Hepatocyte (in vitro differentiated cells): ENCODE results near the gene ASXL3. TPM values are rescaled to one million over a fixed set of nuclear protein-coding genes. Genes with fewer than 3 reads are reported as not detected.

Source experiments
- DNase-seq: peaks from one replicate; pipeline ENCODE4 v3.0.0-alpha.2; 2016; ENCODE audit warnings: low spot score
- H2AFZ ChIP-seq: fragments of 200-600 bp; sonication (generic); 2 replicates; pipeline ENCODE4 v1.6.0; 2016; ENCODE audit warnings: antibody characterized with exemption, mild to moderate bottlenecking
- H3K27ac ChIP-seq: fragments of 200-600 bp; sonication (generic); 2 replicates; pipeline ENCODE4 v1.5.1; 2016; ENCODE audit warnings: mild to moderate bottlenecking
- H3K27me3 ChIP-seq: fragments of 200-600 bp; sonication (generic); 2 replicates; pipeline ENCODE4 v1.6.1; 2016
- H3K36me3 ChIP-seq: fragments of 200-600 bp; sonication (generic); replicated peaks from 2 replicates; pipeline ENCODE4 v1.5.1; 2016; ENCODE audit warnings: low read depth; ENCODE audit not compliant: insufficient read depth
- H3K4me1 ChIP-seq: fragments of 200-600 bp; sonication (generic); 2 replicates; pipeline ENCODE4 v1.5.1; 2016; ENCODE audit warnings: mild to moderate bottlenecking, moderate library complexity; ENCODE audit not compliant: insufficient read depth
- H3K4me2 ChIP-seq: fragments of 200-600 bp; sonication (generic); 2 replicates; pipeline ENCODE4 v1.6.0; 2016
- H3K4me3 ChIP-seq: fragments of 200-600 bp; sonication (generic); 2 replicates; pipeline ENCODE4 v1.5.1; 2016; ENCODE audit warnings: mild to moderate bottlenecking
- H3K79me2 ChIP-seq: fragments of 200-600 bp; sonication (generic); 2 replicates; pipeline ENCODE4 v1.6.0; 2017; ENCODE audit warnings: mild to moderate bottlenecking
- H3K9me2 ChIP-seq: fragments of 200-600 bp; sonication (generic); replicated peaks from 2 replicates; pipeline ENCODE4 v1.6.0; 2017; ENCODE audit warnings: mild to moderate bottlenecking; ENCODE audit not compliant: insufficient read depth
- H3K9me3 ChIP-seq: fragments of 200-600 bp; sonication (generic); 2 replicates; pipeline ENCODE4 v1.5.1; 2016; ENCODE audit warnings: low read depth, mild to moderate bottlenecking
- H4K20me1 ChIP-seq: fragments of 200-600 bp; sonication (generic); 2 replicates; pipeline ENCODE4 v1.6.0; 2016; ENCODE audit warnings: mild to moderate bottlenecking; ENCODE audit not compliant: insufficient read depth, poor library complexity, severe bottlenecking
- CTCF ChIP-seq: fragments of 200-600 bp; sonication (generic); IDR thresholded peaks from 2 replicates; pipeline ENCODE4 v1.5.1; 2016; ENCODE audit warnings: antibody characterized with exemption, mild to moderate bottlenecking; ENCODE audit not compliant: poor library complexity
- EZH2 ChIP-seq: fragments of 200-600 bp; sonication (generic); IDR thresholded peaks from 2 replicates; pipeline ENCODE4 v1.6.1; 2016; ENCODE audit warnings: antibody characterized with exemption, mild to moderate bottlenecking, borderline replicate concordance
- EZH2phosphoT487 ChIP-seq: fragments of 200-600 bp; sonication (generic); IDR thresholded peaks from one replicate; pipeline ENCODE4 v1.6.1; 2018; ENCODE audit warnings: antibody characterized with exemption, mild to moderate bottlenecking, low read depth, moderate library complexity; ENCODE audit not compliant: unreplicated experiment, severe bottlenecking
- WGBS: methylation state at CpG from one replicate; pipeline ENCODE4 v1.1.6; 2016; ENCODE audit warnings: low lambda C conversion rate; ENCODE audit errors: missing lambda C conversion rate; 5-methylcytosine and 5-hydroxymethylcytosine counted together
- polyA plus RNA-seq: library from polyadenylated mRNA; unstranded; fragments of >200 nt; fragmentation: Nextera tagmentation; extraction: Ambion mirVana; gene quantifications from 2 replicates; pipeline ENCODE4 v1.2.1, GENCODE V29; 2016
- total RNA-seq: library from RNA; depleted of rRNA; stranded (reverse); fragments of >200 nt; gene quantifications from 2 replicates; pipeline ENCODE4 v1.2.3, GENCODE V29; 2014

ASXL3 gene
- total and polyA plus RNA-seq, 2 experiments from 2014 or later = 1.4 to 8.7 TPM

- DNase-seq = no peak
- no peaks in the 10 kb centered on the region for H4K20me1 ChIP-seq
- no peak overlapping the region for H3K4me3 ChIP-seq
- H3K9me3 ChIP-seq = peaks cover 8% of the 10 kb centered on the region
- no peaks in the 10 kb centered on the region for H3K36me3 ChIP-seq
- no peaks in the 10 kb centered on the region for H3K27me3 ChIP-seq
- no peak for TF ChIP-seq CTCF
- no peak for TF ChIP-seq EZH2
- TF ChIP-seq EZH2phosphoT487 = no peak
- 96% methylated on average over 1 of the region's 1 CpG for WGBS
- peaks cover 5% of the 10 kb centered on the region for H3K4me1 ChIP-seq
- no peak overlapping the region for H3K27ac ChIP-seq
- no peaks in the 10 kb centered on the region for H3K9me2 ChIP-seq
- H2AFZ ChIP-seq = no peak overlapping the region
- no peak overlapping the region for H3K4me2 ChIP-seq
- no peaks in the 10 kb centered on the region for H3K79me2 ChIP-seq
Measured at GRCh38 chr18:33567705-33568104, 10.3 kb upstream of the ASXL3 start.

- no peak overlapping the region for H3K4me2 ChIP-seq
- no peak overlapping the region for H3K4me3 ChIP-seq
- H3K79me2 ChIP-seq = peaks cover 8% of the 10 kb centered on the region
- no peaks in the 10 kb centered on the region for H3K9me2 ChIP-seq
- no peaks in the 10 kb centered on the region for H4K20me1 ChIP-seq
- no peaks in the 10 kb centered on the region for H3K4me1 ChIP-seq
- 81% methylated on average over 4 of the region's 4 CpGs for WGBS
- no peak for TF ChIP-seq CTCF
- no peak for TF ChIP-seq EZH2
- no peak for TF ChIP-seq EZH2phosphoT487
- no peak overlapping the region for H2AFZ ChIP-seq
- DNase-seq = no peak
- H3K27ac ChIP-seq = no peak overlapping the region
- H3K36me3 ChIP-seq = no peaks in the 10 kb centered on the region
- peaks cover 5% of the 10 kb centered on the region for H3K9me3 ChIP-seq
- H3K27me3 ChIP-seq = no peaks in the 10 kb centered on the region
Measured at GRCh38 chr18:33571998-33572787, 5.8 kb upstream of the ASXL3 start.

GRCh38 chr18:33573193-33573592 lies 4.8 kb upstream of the ASXL3 start:
- Histone ChIP-seq H3K27ac (no peak overlapping the region), H3K27me3 (no peaks in the 10 kb centered on the region), H3K9me3 (no peaks in the 10 kb centered on the region), H2AFZ (no peak overlapping the region), H3K79me2 (peaks cover 8% of the 10 kb centered on the region), H3K4me3 (no peak overlapping the region), H3K36me3 (no peaks in the 10 kb centered on the region), H3K4me2 (no peak overlapping the region), H3K4me1 (no peaks in the 10 kb centered on the region), H3K9me2 (no peaks in the 10 kb centered on the region), H4K20me1 (no peaks in the 10 kb centered on the region)
- no peak for DNase-seq
- 39% methylated on average over 3 of the region's 3 CpGs for WGBS
- no peak for TF ChIP-seq EZH2phosphoT487
- TF ChIP-seq EZH2 = no peak
- TF ChIP-seq CTCF = no peak
